Left ventricle myocardium inferior (tissue), 1 donor: ENCODE measurements around the gene PRKX. TPM values are rescaled to one million over a fixed set of nuclear protein-coding genes. Genes with fewer than 3 reads are reported as not detected.
A peak's percentile ranks its signal among the peaks of the same experiment; 100 is the strongest.
"Not testable (repeated sequence)": the region's sequence is repeated elsewhere in the genome, so short reads cannot be mapped to it uniquely, and the experiment has no call there.

ENCODE experiments used
- DNase-seq: peaks from one replicate; pipeline ENCODE4 v3.0.0-alpha.2; 2020
- H3K27ac ChIP-seq: fragments of 200-600 bp; replicated peaks from 2 replicates; pipeline ENCODE4 v1.8.0; 2021
- H3K27me3 ChIP-seq: fragments of 200-600 bp; 2 replicates; pipeline ENCODE4 v1.8.0; 2021; ENCODE audit warnings: low read depth
- H3K36me3 ChIP-seq: fragments of 200-600 bp; 2 replicates; pipeline ENCODE4 v1.8.0; 2021
- H3K4me1 ChIP-seq: fragments of 200-600 bp; 2 replicates; pipeline ENCODE4 v1.8.0; 2021
- H3K4me3 ChIP-seq: fragments of 200-600 bp; 2 replicates; pipeline ENCODE4 v1.8.0; 2021; ENCODE audit warnings: mild to moderate bottlenecking, moderate library complexity
- H3K9me3 ChIP-seq: fragments of 200-600 bp; replicated peaks from 2 replicates; pipeline ENCODE4 v1.8.0; 2021
- intact Hi-C: fragments of 100-400 bp; cut with micrococcal nuclease; formaldehyde crosslinking; loops from one replicate; pipeline ENCODE4 v1.11.0; 2022
- total RNA-seq: library from RNA; stranded (reverse); fragmentation: NEBNext Ultra II Directional; extraction: Animal tissue kit (Norgen Biotek cat#: 25700); gene quantifications from one replicate; pipeline ENCODE4 v1.2.1, GENCODE V29; 2021
- TF ChIP-seq, protein P1 (sequence below): fragments of 200-600 bp; IDR thresholded peaks from 2 replicates; pipeline ENCODE4 v1.8.0; 2021; ENCODE audit warnings: antibody characterized with exemption, mild to moderate bottlenecking, borderline replicate concordance
- donor health status: DM: no; HTN: yes; CAD: no; lungs with severe emphysema.

The PRKX gene
- total RNA-seq, 1 donor from 2014 or later: 3.7 TPM

DNA sequence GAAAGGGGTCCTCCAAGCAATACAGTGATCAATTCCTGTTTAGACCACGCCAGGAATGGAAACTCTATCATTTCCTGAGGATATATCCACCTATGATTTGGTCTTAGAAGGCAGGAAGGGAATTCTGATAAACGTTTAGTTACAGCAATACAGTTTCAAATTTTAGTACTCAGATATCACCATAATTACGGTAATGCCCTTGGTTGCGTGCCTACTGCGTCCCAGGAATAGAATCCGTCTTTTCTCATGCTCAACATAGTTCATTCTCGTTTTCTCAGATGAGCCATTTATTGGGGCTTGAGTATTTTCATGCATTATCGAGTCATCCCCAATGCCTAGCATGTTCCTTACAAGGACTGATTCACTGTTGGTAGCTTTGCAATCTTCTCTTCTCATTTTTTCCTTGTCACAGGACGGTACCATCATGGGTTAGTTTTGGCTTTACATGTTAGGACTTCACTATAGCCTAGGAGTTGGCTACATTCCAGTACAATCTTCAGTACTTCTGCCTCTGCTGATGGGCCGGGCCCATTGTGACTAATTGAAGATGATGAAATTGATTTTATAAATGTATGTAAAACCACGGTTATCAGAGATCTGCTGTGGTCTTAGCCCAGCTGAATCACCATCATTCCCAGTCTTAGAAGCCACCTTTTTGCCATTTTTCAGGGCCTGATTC lies 4.4 kb upstream of the PRKX start:
- intact Hi-C loops: no loop called here
- Histone ChIP-seq H3K36me3 (no peaks in the 10 kb centered on the region), H3K9me3 (no peaks in the 10 kb centered on the region), H3K27ac (no peak overlapping the region), H3K27me3 (peaks cover 2% of the 10 kb centered on the region), H3K4me1 (peaks cover 2% of the 10 kb centered on the region), H3K4me3 (no peak overlapping the region)
- TF ChIP-seq, protein P1, sequence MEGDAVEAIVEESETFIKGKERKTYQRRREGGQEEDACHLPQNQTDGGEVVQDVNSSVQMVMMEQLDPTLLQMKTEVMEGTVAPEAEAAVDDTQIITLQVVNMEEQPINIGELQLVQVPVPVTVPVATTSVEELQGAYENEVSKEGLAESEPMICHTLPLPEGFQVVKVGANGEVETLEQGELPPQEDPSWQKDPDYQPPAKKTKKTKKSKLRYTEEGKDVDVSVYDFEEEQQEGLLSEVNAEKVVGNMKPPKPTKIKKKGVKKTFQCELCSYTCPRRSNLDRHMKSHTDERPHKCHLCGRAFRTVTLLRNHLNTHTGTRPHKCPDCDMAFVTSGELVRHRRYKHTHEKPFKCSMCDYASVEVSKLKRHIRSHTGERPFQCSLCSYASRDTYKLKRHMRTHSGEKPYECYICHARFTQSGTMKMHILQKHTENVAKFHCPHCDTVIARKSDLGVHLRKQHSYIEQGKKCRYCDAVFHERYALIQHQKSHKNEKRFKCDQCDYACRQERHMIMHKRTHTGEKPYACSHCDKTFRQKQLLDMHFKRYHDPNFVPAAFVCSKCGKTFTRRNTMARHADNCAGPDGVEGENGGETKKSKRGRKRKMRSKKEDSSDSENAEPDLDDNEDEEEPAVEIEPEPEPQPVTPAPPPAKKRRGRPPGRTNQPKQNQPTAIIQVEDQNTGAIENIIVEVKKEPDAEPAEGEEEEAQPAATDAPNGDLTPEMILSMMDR: no peak
- no peak for DNase-seq

DNA sequence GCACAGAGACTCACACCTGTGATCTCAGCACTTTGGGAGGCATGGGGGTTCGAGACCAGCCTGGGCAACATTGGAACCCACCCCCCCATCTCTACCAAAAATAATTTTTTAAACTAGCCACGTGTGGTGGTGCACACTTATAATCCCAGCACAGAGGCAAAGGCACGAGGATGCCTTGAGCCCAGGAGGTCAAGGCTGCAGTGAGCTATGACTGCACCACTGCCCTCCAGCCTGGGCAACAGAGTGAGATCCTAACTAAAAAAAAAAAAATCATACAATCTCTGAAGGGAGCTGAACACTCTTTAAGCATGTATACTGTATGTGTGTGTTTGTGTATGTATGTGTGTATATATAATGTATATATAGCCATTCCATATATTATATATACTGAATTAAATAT lies 2.5 kb upstream of the PRKX start:
- no peak overlapping the region for H3K27ac ChIP-seq
- intact Hi-C loops: no loop called here
- no peaks in the 10 kb centered on the region for H3K36me3 ChIP-seq
- H3K4me1 ChIP-seq: peaks cover 4% of the 10 kb centered on the region
- TF ChIP-seq, protein P1: no peak
- H3K9me3 ChIP-seq: no peaks in the 10 kb centered on the region
- H3K27me3 ChIP-seq: peaks cover 7% of the 10 kb centered on the region
- no peak overlapping the region for H3K4me3 ChIP-seq
- DNase-seq: no peak

DNA sequence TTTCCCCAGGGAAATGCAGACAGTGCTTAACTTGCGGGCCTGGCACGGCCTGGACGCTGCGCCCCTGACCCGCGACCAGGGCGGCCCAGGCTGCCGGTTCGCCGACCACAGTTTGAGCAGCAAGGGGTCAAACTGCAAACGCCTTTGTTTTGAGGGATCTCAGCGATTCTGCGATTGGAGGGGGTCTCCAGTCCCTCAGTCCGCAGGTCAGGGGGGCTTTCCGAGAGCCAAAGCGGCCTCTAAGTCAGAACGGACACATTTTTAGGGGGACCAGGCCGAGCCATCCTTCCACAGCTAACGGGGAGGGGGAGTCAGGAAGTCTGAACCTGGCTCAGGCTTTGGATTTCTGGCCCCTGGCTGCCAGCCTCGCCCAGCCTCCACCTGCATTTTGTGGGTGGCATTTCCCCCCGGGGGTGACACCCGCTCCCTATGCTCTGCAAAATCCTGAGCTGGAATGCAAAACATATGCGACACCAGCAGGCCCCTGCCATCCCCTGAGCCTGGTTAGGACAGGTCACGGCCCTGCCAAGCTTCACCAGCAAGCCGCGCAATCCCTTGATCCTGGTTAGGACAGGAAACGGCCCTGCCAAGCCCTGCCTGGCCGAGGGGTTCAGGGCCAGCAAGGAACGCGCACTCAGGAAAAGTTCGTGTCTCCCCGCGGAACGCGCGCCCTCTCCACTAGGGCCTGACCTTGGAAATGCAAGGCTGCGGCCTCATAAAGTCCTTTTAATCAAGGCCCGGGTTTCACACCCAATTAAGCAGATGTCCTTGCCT lies 1.4 kb upstream of the PRKX start:
- H3K4me1 ChIP-seq, H3K27ac ChIP-seq, H3K9me3 ChIP-seq, H3K27me3 ChIP-seq, H3K4me3 ChIP-seq, intact Hi-C loops, DNase-seq, H3K36me3 ChIP-seq: not testable (repeated sequence)

DNA sequence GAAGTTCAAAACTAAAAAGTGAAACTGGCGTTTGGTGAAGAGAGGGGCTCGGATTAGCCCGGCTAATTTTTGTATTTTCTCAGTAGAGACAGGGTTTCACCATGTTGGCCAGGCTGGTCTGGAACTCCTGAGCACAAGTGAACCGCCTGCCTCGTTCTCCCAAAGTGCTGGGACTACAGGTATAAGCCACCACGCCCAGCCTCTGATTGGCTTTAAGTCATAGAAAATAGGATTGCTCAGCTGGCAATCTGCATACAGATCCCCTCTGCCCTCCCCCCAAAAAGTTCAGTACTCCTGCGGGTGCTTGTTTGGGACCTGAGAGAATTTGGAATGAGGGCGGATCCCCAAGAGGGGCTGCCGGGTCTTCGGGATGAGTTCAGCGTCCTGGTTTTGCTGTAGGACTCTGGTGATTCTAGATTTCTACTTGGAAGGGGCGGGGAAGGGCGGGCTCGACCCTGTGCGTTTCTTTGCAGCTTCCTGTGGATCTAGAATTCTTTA lies 537 bp upstream of the PRKX start:
- peak overlapping the region; percentile 84 for H3K27ac ChIP-seq
- H3K36me3 ChIP-seq: no peaks in the 10 kb centered on the region
- H3K9me3 ChIP-seq: no peaks in the 10 kb centered on the region
- intact Hi-C loops: no loop called here
- no peak for DNase-seq
- TF ChIP-seq, protein P1: no peak
- H3K4me3 ChIP-seq: peak overlapping the region; percentile 74
- H3K4me1 ChIP-seq: peaks cover 4% of the 10 kb centered on the region
- H3K27me3 ChIP-seq: peaks cover 7% of the 10 kb centered on the region

DNA sequence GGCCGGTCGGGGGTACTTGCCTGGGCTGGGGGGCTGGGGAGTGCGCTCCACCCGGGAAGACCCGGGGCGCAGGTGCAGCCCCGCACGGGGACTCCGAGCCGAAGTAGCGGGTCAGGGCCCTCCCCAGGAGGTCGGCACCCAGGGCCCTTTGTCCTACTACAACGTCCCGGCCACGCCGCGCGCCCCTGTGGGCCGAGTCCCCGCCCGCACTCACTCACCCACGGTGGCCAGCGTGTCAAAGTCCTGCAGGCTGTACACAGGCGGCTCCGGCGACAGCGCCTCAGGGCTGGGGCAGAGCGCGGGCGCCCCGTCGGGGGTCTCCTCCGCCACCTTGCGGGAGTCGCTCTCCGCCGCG lies 602 bp downstream of the PRKX start:
- no peaks in the 10 kb centered on the region for H3K36me3 ChIP-seq
- H3K27ac ChIP-seq: peak overlapping the region; percentile 84
- no peaks in the 10 kb centered on the region for H3K9me3 ChIP-seq
- H3K4me3 ChIP-seq: peak overlapping the region; percentile 74
- peak; percentile 14 for DNase-seq
- peaks cover 7% of the 10 kb centered on the region for H3K27me3 ChIP-seq
- H3K4me1 ChIP-seq: peaks cover 4% of the 10 kb centered on the region
- TF ChIP-seq, protein P1: no peak
- intact Hi-C loops: no loop called here
